ENCODE results near the gene MRPL30.

- TF ChIP-seq REST (IDR thresholded peaks at IDR 0.05; ENCODE audit: insufficient read depth in 1 of 2, low read depth in 2 of 2, low read length in 1 of 2), result no peak
- TF ChIP-seq CTCF (IDR thresholded peaks at IDR 0.05), result no peak
- no peak for TF ChIP-seq POLR2AphosphoS5 (IDR thresholded peaks at IDR 0.05; ENCODE audit: low read depth, low read length)
- no peak for TF ChIP-seq SIN3A (IDR thresholded peaks at IDR 0.05; ENCODE audit: borderline replicate concordance, insufficient read depth, low read depth, low read length)
These were observed 59.4 kb downstream of the MRPL30 start for GRCh38 chr2:99240431-99240830.
